Spleen (tissue), 11 donors: ENCODE measurements around the gene SLC25A26. TPM values are rescaled to one million over a fixed set of nuclear protein-coding genes. Genes with fewer than 3 reads are reported as not detected.

ENCODE experiments used
- DNase-seq: peaks from one replicate; pipeline ENCODE4 v3.0.0-alpha.2; 2020
- H3K27ac ChIP-seq, 8 donors: fragments of 200-600 bp; sonication (generic) in 7 of 8; 1 replicate in 4 of 8; 2 replicates in 4 of 8; pipeline versions ENCODE4 v1.5.0 to v1.8.0; 2016 to 2021; ENCODE audit warnings: inconsistent platforms in 4 of 8, mild to moderate bottlenecking in 4 of 8, moderate library complexity in 1 of 8
- H3K27me3 ChIP-seq, 7 donors: fragments of 200-600 bp; sonication (generic) in 6 of 7; replicated peaks in 1 of 7; 1 replicate in 4 of 7; 2 replicates in 3 of 7; pipeline versions ENCODE4 v1.5.0 to v1.8.0; 2016 to 2021; ENCODE audit warnings: inconsistent platforms in 3 of 7, mild to moderate bottlenecking in 1 of 7
- H3K36me3 ChIP-seq, 6 donors: fragments of 200-600 bp; sonication (generic) in 5 of 6; 1 replicate in 4 of 6; 2 replicates in 2 of 6; pipeline versions ENCODE4 v1.5.0 to v1.8.0; 2016 to 2021; ENCODE audit warnings: inconsistent platforms in 2 of 6
- H3K4me1 ChIP-seq, 6 donors: fragments of 200-600 bp; sonication (generic) in 5 of 6; 1 replicate in 3 of 6; 2 replicates in 3 of 6; pipeline versions ENCODE4 v1.5.0 to v1.8.0; 2016 to 2021; ENCODE audit warnings: inconsistent platforms in 3 of 6
- H3K4me3 ChIP-seq, 8 donors: fragments of 200-600 bp; sonication (generic) in 7 of 8; 1 replicate in 4 of 8; 2 replicates in 4 of 8; pipeline versions ENCODE4 v1.5.0 to v1.8.0; 2016 to 2021; ENCODE audit warnings: inconsistent platforms in 4 of 8, mild to moderate bottlenecking in 4 of 8, moderate library complexity in 2 of 8
- H3K9me3 ChIP-seq, 8 donors: fragments of 200-600 bp; sonication (generic) in 7 of 8; 1 replicate in 4 of 8; 2 replicates in 4 of 8; pipeline versions ENCODE4 v1.5.0 to v1.8.0; 2016 to 2021; ENCODE audit warnings: inconsistent platforms in 4 of 8
- POLR2A ChIP-seq, 3 donors: fragments of 450-650 bp; IDR thresholded peaks; one replicate each; pipeline ENCODE4 v1.5.1; 2017; ENCODE audit warnings: antibody characterized with exemption in 3 of 3, mild to moderate bottlenecking in 1 of 3
- POLR2AphosphoS5 ChIP-seq, 3 donors: sonication (generic); formaldehyde crosslinking; IDR thresholded peaks; one replicate each; pipeline ENCODE4 v1.5.1; 2017; ENCODE audit warnings: antibody characterized with exemption in 3 of 3
- WGBS, 5 donors: extraction: QIAGEN DNeasy Blood & Tissue Kit in 3 of 5; methylation state at CpG; one replicate each; pipeline versions ENCODE4 v1.1.5 to v1.1.7; 2013 to 2018; 5-methylcytosine and 5-hydroxymethylcytosine counted together
- intact Hi-C: fragments of 100-400 bp; cut with DNase I; formaldehyde crosslinking; loops from one replicate; pipeline ENCODE4 v1.15.0; 2023; ENCODE audit warnings: low total_unique reads
- polyA plus RNA-seq, 3 donors: library from polyadenylated mRNA; stranded (reverse); fragments of 200-250 nt; gene quantifications; one replicate each; pipeline ENCODE4 v1.2.1, GENCODE V29; 2013
- small RNA-seq, 4 donors: library from RNA; depleted of rRNA; stranded (forward); fragments of <200 nt; gene quantifications; one replicate each; pipeline ENCODE3, GENCODE V24; 2016
- total RNA-seq, 7 donors: library from RNA; depleted of rRNA in 3 of 7; stranded (reverse); fragments of >200 nt in 3 of 7; fragmentation: NEBNext Ultra II Directional in 4 of 7; extraction: Animal tissue kit (Norgen Biotek cat#: 25700) in 4 of 7; gene quantifications; one replicate each; pipeline versions ENCODE4 v1.1.0 to v1.2.1, GENCODE V29; 2016 to 2021
- TF ChIP-seq, protein P1 (sequence below), 11 experiments: fragments of 200-600 bp in 7 of 11; fragments of 450-650 bp in 4 of 11; sonication (generic) in 4 of 11; IDR thresholded peaks in 8 of 11; conservative IDR thresholded peaks in 3 of 11; 1 replicate in 7 of 11; 2 replicates in 4 of 11; pipeline versions ENCODE4 v1.4.0 to v1.8.0; 2016 to 2021; ENCODE audit warnings: antibody characterized with exemption in 11 of 11, inconsistent platforms in 4 of 11, mild to moderate bottlenecking in 1 of 11
- donor health status: healthy with polysubstance abuse.
- donor health status: DM: no; HTN: no; CAD: no; lungs with moderate emphysema.
- donor health status: DM: no; HTN: no; CAD: no.
- donor health status: Bipolar disorder and iron deficiency.
- donor health status: healthy.
- donor health status: DM: no; HTN: no; CAD: no.
- donor health status: DM: yes; HTN: yes; CAD: no.

Gene SLC25A26
- total and polyA plus RNA-seq, 10 donors, result 14.9 to 20.9 (median 16.0) TPM

GRCh38 chr3:66427352-66427751 is 206.6 kb downstream of the SLC25A26 start:
- no peak for TF ChIP-seq POLR2AphosphoS5 (IDR thresholded peaks at IDR 0.05)
- Histone ChIP-seq H3K36me3 (peaks cover 0 to 4% (median 0%) of the 10 kb centered on the region in 6 donors), H3K27ac (no peak overlapping the region), H3K4me3 (no peak overlapping the region), H3K27me3 (no peaks in the 10 kb centered on the region), H3K9me3 (peaks cover 0 to 6% (median 2%) of the 10 kb centered on the region in 8 donors), H3K4me1 (peaks cover 0 to 4% (median 0%) of the 10 kb centered on the region in 6 donors)
- WGBS, 5 donors, result 93 to 100% (median 97%) methylated on average over 3 of the region's 3 CpGs
- no peak for DNase-seq
- intact Hi-C loops, result no loop called here

DNA sequence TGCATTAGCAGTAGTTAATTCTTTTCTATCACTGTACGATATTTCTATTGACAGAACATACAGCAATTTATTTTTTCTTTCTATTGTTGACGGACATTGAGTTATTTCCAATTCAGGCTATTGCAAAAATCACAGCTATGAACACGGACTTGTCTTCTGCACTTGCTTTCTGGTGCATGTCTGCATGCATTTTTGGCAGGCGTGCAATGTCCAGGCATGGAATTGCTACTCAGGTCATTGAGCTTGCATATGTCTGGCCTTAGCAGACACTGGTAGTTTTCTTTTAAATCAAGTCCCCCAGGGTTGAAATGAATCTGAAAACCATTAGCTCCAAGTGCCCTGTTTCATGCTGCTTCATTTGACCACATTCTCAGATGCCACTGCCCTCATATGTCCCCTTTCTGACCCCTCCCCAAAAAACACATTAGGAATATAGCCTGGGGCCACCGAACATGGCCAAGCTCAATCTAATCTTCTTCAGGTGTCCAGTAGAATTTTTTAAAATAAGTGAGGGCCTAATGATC is 207.2 kb downstream of the SLC25A26 start:
- Histone ChIP-seq H3K27me3 (no peaks in the 10 kb centered on the region), H3K9me3 (no peaks in the 10 kb centered on the region), H3K27ac (no peak overlapping the region), H3K36me3 (peaks cover 0 to 4% (median 0%) of the 10 kb centered on the region in 6 donors), H3K4me1 (peaks cover 0 to 4% (median 0%) of the 10 kb centered on the region in 6 donors), H3K4me3 (no peak overlapping the region)
- no peak for DNase-seq
- intact Hi-C loops, result no loop called here
- WGBS, 5 donors, result 90 to 94% (median 92%) methylated on average over 5 of the region's 5 CpGs
- TF ChIP-seq, protein P1, sequence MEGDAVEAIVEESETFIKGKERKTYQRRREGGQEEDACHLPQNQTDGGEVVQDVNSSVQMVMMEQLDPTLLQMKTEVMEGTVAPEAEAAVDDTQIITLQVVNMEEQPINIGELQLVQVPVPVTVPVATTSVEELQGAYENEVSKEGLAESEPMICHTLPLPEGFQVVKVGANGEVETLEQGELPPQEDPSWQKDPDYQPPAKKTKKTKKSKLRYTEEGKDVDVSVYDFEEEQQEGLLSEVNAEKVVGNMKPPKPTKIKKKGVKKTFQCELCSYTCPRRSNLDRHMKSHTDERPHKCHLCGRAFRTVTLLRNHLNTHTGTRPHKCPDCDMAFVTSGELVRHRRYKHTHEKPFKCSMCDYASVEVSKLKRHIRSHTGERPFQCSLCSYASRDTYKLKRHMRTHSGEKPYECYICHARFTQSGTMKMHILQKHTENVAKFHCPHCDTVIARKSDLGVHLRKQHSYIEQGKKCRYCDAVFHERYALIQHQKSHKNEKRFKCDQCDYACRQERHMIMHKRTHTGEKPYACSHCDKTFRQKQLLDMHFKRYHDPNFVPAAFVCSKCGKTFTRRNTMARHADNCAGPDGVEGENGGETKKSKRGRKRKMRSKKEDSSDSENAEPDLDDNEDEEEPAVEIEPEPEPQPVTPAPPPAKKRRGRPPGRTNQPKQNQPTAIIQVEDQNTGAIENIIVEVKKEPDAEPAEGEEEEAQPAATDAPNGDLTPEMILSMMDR (IDR thresholded peaks at IDR 0.05 in 8 of 11, conservative IDR thresholded peaks at IDR 0.05 in 3 of 11), result no peak
- TF ChIP-seq POLR2A (IDR thresholded peaks at IDR 0.05) (no peak), POLR2AphosphoS5 (IDR thresholded peaks at IDR 0.05) (no peak)

Small RNA genes lying within 50 kb of the gene (small RNA-seq; reads per million reads assigned to genes)
- gene RN7SL482P (0 reads per million in 4 donors), gene RNU6-787P (0 reads per million in 4 donors)

Other genes with a start within 250 kb of the SLC25A26 start
- gene MAGI1, start 182.1 kb upstream of the SLC25A26 start, total RNA-seq, result 100 to 1,000 TPM in 1 of 7 donors, 10 to 100 TPM in 6; 43.1 to 104 (median 88.9) TPM
- 10 to 100 TPM in 1 of 3 donors, 1 to 10 TPM in 2; 3.5 to 16.1 (median 7.8) TPM for gene MAGI1, start 182.1 kb upstream of the SLC25A26 start, polyA plus RNA-seq